Measurements from ENCODE around the gene DOCK4.

The DOCK4 gene

DNA sequence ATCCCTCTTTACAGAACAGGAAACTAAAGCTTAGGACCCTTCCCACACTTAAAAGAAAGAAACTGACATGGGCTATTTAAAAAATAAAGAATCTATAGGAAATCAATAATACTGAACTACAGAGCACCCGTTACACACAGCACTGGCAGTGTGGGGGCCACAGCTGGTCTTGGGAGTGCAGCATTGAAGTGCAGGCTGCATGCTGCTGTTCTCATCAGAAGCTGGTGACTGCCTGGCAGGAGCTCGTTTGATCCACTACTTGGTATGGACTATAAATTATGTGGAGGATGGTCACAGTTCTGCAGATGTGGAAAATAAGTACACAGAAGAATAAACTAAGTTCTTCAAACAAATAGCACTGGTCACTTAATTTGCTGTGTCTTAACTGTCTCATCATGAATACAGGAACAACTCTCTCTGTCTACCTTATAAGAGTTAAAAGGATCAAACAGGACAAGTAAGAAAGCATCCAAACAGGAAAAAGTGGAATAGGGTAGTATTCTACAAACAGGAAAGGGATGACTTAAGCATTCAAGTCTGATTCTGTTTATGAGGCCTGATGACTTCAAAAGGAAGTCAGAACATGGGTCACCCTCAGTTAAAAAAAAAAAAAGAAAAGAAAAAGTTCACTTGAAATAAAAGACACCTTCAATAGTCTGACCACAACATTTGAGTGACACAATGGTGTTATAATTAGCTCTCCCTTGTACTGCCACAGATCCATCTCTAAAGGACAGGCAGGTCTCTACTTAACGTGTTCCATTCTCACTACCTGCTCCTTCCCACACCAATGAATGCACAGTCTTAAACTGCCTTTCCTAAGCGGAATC lies 21.0 kb downstream of the DOCK4 start:
- H3K4me2 ChIP-seq (ENCODE audit: low read depth, low read length, poor library complexity, severe bottlenecking) = no peak overlapping the region
- H3K4me3 ChIP-seq (ENCODE audit: insufficient read depth, low read length, poor library complexity, severe bottlenecking) = no peak overlapping the region
- H3K27me3 ChIP-seq (ENCODE audit: low read length) = no peaks in the 10 kb centered on the region
- no peaks in the 10 kb centered on the region for H3K9me3 ChIP-seq (ENCODE audit: insufficient read depth, low read length)
- H3K9me2 ChIP-seq (replicated peaks; ENCODE audit: insufficient read depth, low read length) = no peaks in the 10 kb centered on the region
- no peaks in the 10 kb centered on the region for H3K36me3 ChIP-seq (ENCODE audit: low read length)
- H2AFZ ChIP-seq (ENCODE audit: low read depth, low read length, severe bottlenecking) = no peak overlapping the region
- H3F3A ChIP-seq (ENCODE audit: insufficient read depth) = no peaks in the 10 kb centered on the region
- H4K20me1 ChIP-seq (ENCODE audit: low read depth, low read length) = no peaks in the 10 kb centered on the region
- H3K27ac ChIP-seq (ENCODE audit: low read depth, low read length) = no peak overlapping the region
- H3K9ac ChIP-seq (ENCODE audit: low read length) = no peak overlapping the region
- H3K79me2 ChIP-seq (ENCODE audit: insufficient read depth, low read length) = no peaks in the 10 kb centered on the region
- TF ChIP-seq EZH2phosphoT487 (conservative IDR thresholded peaks at IDR 0.05; ENCODE audit: low read length) = no peak
- TF ChIP-seq, protein P1, sequence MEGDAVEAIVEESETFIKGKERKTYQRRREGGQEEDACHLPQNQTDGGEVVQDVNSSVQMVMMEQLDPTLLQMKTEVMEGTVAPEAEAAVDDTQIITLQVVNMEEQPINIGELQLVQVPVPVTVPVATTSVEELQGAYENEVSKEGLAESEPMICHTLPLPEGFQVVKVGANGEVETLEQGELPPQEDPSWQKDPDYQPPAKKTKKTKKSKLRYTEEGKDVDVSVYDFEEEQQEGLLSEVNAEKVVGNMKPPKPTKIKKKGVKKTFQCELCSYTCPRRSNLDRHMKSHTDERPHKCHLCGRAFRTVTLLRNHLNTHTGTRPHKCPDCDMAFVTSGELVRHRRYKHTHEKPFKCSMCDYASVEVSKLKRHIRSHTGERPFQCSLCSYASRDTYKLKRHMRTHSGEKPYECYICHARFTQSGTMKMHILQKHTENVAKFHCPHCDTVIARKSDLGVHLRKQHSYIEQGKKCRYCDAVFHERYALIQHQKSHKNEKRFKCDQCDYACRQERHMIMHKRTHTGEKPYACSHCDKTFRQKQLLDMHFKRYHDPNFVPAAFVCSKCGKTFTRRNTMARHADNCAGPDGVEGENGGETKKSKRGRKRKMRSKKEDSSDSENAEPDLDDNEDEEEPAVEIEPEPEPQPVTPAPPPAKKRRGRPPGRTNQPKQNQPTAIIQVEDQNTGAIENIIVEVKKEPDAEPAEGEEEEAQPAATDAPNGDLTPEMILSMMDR (IDR thresholded peaks at IDR 0.05; ENCODE audit: insufficient read depth, low read length, poor library complexity, severe bottlenecking) = no peak

DNA sequence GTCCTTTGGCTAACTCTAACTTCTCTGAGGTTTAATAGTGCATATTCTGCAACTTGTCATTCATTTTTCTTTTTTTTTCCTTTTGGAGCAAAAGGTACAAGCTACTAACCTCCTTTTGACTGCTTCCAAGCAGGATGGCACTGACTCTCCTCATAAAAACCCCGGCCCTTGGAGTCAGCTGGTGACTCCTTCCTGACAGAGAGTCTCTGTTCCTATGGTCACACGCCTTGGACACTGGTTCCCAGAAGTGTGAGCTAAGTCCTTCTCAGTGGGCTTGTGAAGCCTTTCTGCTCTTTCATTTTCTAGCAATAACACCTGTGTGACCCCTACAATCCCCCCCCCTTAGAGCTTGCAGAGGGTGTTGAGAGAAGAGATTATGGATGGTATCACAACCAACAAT lies 21.7 kb downstream of the DOCK4 start:
- Histone ChIP-seq H3K4me2 (ENCODE audit: low read depth, low read length, poor library complexity, severe bottlenecking) (no peak overlapping the region), H3K9me2 (replicated peaks; ENCODE audit: insufficient read depth, low read length) (no peaks in the 10 kb centered on the region), H3K27ac (ENCODE audit: low read depth, low read length) (no peak overlapping the region), H3K36me3 (ENCODE audit: low read length) (no peaks in the 10 kb centered on the region), H3K9ac (ENCODE audit: low read length) (no peak overlapping the region), H4K20me1 (ENCODE audit: low read depth, low read length) (no peaks in the 10 kb centered on the region), H3K27me3 (ENCODE audit: low read length) (no peaks in the 10 kb centered on the region), H3K4me3 (ENCODE audit: insufficient read depth, low read length, poor library complexity, severe bottlenecking) (no peak overlapping the region), H3K79me2 (ENCODE audit: insufficient read depth, low read length) (no peaks in the 10 kb centered on the region), H3F3A (ENCODE audit: insufficient read depth) (no peaks in the 10 kb centered on the region), H2AFZ (ENCODE audit: low read depth, low read length, severe bottlenecking) (no peak overlapping the region), H3K9me3 (ENCODE audit: insufficient read depth, low read length) (no peaks in the 10 kb centered on the region)
- TF ChIP-seq, protein P1 (IDR thresholded peaks at IDR 0.05; ENCODE audit: insufficient read depth, low read length, poor library complexity, severe bottlenecking) = no peak
- TF ChIP-seq EZH2phosphoT487 (conservative IDR thresholded peaks at IDR 0.05; ENCODE audit: low read length) = no peak

DNA sequence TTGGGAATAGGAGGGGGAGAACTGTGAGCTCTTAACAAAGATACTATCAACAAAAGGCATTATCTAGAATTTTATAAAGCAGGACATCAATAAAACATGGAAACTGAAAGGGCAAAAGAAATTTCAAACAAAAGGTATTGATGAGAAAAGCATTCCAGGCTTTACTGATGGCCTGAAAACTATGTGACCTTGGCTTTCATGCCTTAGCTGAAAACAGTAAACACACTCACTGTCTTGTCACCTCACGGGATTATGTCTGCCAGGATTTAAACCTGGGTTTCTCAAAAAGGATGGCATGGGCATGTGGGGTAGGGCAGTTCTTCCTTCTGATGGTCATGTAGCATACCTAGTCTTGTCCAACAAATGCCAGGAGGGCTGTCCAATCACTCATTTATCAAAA lies 22.9 kb downstream of the DOCK4 start:
- TF ChIP-seq EZH2phosphoT487 (conservative IDR thresholded peaks at IDR 0.05; ENCODE audit: low read length) = no peak
- TF ChIP-seq, protein P1 (IDR thresholded peaks at IDR 0.05; ENCODE audit: insufficient read depth, low read length, poor library complexity, severe bottlenecking) = no peak
- no peak overlapping the region for H3K4me2 ChIP-seq (ENCODE audit: low read depth, low read length, poor library complexity, severe bottlenecking)
- H3K9ac ChIP-seq (ENCODE audit: low read length) = no peak overlapping the region
- H3K9me2 ChIP-seq (replicated peaks; ENCODE audit: insufficient read depth, low read length) = no peaks in the 10 kb centered on the region
- no peaks in the 10 kb centered on the region for H3K9me3 ChIP-seq (ENCODE audit: insufficient read depth, low read length)
- no peaks in the 10 kb centered on the region for H3K36me3 ChIP-seq (ENCODE audit: low read length)
- H3F3A ChIP-seq (ENCODE audit: insufficient read depth) = no peaks in the 10 kb centered on the region
- no peak overlapping the region for H2AFZ ChIP-seq (ENCODE audit: low read depth, low read length, severe bottlenecking)
- no peaks in the 10 kb centered on the region for H3K79me2 ChIP-seq (ENCODE audit: insufficient read depth, low read length)
- H3K27me3 ChIP-seq (ENCODE audit: low read length) = no peaks in the 10 kb centered on the region
- H3K27ac ChIP-seq (ENCODE audit: low read depth, low read length) = no peak overlapping the region
- no peak overlapping the region for H3K4me3 ChIP-seq (ENCODE audit: insufficient read depth, low read length, poor library complexity, severe bottlenecking)
- no peaks in the 10 kb centered on the region for H4K20me1 ChIP-seq (ENCODE audit: low read depth, low read length)
